ENCODE results near the gene PITPNM3.

PITPNM3 gene

GRCh38 chr17:6525141-6525540, 31.2 kb downstream of the PITPNM3 start:
- no peak for TF ChIP-seq CTCF (IDR thresholded peaks at IDR 0.05; ENCODE audit: borderline replicate concordance, control extremely low read depth, extremely low read depth, insufficient read depth, missing control alignments)
- in situ Hi-C loops (cut with MboI; ENCODE audit: low sequenced_read_pairs, unreplicated experiment) = no loop called here
- DNase-seq (ENCODE audit: low spot score) = no peak

GRCh38 chr17:6524520-6524919, 31.8 kb downstream of the PITPNM3 start:
- no peak for DNase-seq (ENCODE audit: low spot score)
- TF ChIP-seq CTCF (IDR thresholded peaks at IDR 0.05; ENCODE audit: borderline replicate concordance, control extremely low read depth, extremely low read depth, insufficient read depth, missing control alignments) = no peak
- in situ Hi-C loops (cut with MboI; ENCODE audit: low sequenced_read_pairs, unreplicated experiment) = no loop called here

GRCh38 chr17:6523809-6524355, 32.5 kb downstream of the PITPNM3 start:
- in situ Hi-C loops (cut with MboI; ENCODE audit: low sequenced_read_pairs, unreplicated experiment) = no loop called here
- DNase-seq (ENCODE audit: low spot score) = no peak
- no peak for TF ChIP-seq CTCF (IDR thresholded peaks at IDR 0.05; ENCODE audit: borderline replicate concordance, control extremely low read depth, extremely low read depth, insufficient read depth, missing control alignments)

GRCh38 chr17:6523330-6523729, 33.0 kb downstream of the PITPNM3 start:
- in situ Hi-C loops (cut with MboI; ENCODE audit: low sequenced_read_pairs, unreplicated experiment) = no loop called here
- no peak for TF ChIP-seq CTCF (IDR thresholded peaks at IDR 0.05; ENCODE audit: borderline replicate concordance, control extremely low read depth, extremely low read depth, insufficient read depth, missing control alignments)
- DNase-seq (ENCODE audit: low spot score) = no peak

GRCh38 chr17:6521586-6521985, 34.8 kb downstream of the PITPNM3 start:
- no peak for TF ChIP-seq CTCF (IDR thresholded peaks at IDR 0.05; ENCODE audit: borderline replicate concordance, control extremely low read depth, extremely low read depth, insufficient read depth, missing control alignments)
- in situ Hi-C loops (cut with MboI; ENCODE audit: low sequenced_read_pairs, unreplicated experiment) = no loop called here
- DNase-seq (ENCODE audit: low spot score) = no peak

GRCh38 chr17:6517062-6517461, 39.3 kb downstream of the PITPNM3 start:
- DNase-seq (ENCODE audit: low spot score) = no peak
- in situ Hi-C loops (cut with MboI; ENCODE audit: low sequenced_read_pairs, unreplicated experiment) = no loop called here
- TF ChIP-seq CTCF (IDR thresholded peaks at IDR 0.05; ENCODE audit: borderline replicate concordance, control extremely low read depth, extremely low read depth, insufficient read depth, missing control alignments) = no peak

- in situ Hi-C loops (cut with MboI; ENCODE audit: low sequenced_read_pairs, unreplicated experiment) = no loop called here
Observed at GRCh38 chr17:6514371-6514770, 42.0 kb downstream of the PITPNM3 start.

More at GRCh38 chr17:6514371-6514770, 42.0 kb downstream of the PITPNM3 start:
- no peak for DNase-seq (ENCODE audit: low spot score)
- no peak for TF ChIP-seq CTCF (IDR thresholded peaks at IDR 0.05; ENCODE audit: borderline replicate concordance, control extremely low read depth, extremely low read depth, insufficient read depth, missing control alignments)
